ENCODE measurements around the gene FBXO10. TPM values are rescaled to one million over a fixed set of nuclear protein-coding genes. Genes with fewer than 3 reads are reported as not detected.

FBXO10 gene
- total and polyA plus RNA-seq, 8 donors = 8.0 to 12.0 (median 9.9) TPM

GRCh38 chr9:37582548-37583157 is 6.5 kb upstream of the FBXO10 start:
- H3K36me3 ChIP-seq = peaks cover 0 to 56% of the 10 kb centered on the region in 2 donors
- ATAC-seq (peak; percentile 85), DNase-seq (peak in 2 of 4 donors; percentile 11 to 36)
- H3K27ac ChIP-seq = no peak overlapping the region
- no peaks in the 10 kb centered on the region for H3K9me3 ChIP-seq
- intact Hi-C loops (cut with DNase I) = no loop called here
- TF ChIP-seq, protein P1, sequence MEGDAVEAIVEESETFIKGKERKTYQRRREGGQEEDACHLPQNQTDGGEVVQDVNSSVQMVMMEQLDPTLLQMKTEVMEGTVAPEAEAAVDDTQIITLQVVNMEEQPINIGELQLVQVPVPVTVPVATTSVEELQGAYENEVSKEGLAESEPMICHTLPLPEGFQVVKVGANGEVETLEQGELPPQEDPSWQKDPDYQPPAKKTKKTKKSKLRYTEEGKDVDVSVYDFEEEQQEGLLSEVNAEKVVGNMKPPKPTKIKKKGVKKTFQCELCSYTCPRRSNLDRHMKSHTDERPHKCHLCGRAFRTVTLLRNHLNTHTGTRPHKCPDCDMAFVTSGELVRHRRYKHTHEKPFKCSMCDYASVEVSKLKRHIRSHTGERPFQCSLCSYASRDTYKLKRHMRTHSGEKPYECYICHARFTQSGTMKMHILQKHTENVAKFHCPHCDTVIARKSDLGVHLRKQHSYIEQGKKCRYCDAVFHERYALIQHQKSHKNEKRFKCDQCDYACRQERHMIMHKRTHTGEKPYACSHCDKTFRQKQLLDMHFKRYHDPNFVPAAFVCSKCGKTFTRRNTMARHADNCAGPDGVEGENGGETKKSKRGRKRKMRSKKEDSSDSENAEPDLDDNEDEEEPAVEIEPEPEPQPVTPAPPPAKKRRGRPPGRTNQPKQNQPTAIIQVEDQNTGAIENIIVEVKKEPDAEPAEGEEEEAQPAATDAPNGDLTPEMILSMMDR (IDR thresholded peaks at IDR 0.05) = peak; percentile 57 to 61
- no peak overlapping the region for H3K4me3 ChIP-seq
- H3K27me3 ChIP-seq = no peaks in the 10 kb centered on the region
- H3K4me1 ChIP-seq = no peaks in the 10 kb centered on the region

- Histone ChIP-seq H3K27ac (peak overlapping the region; percentile 69 to 72), H3K4me3 (peak overlapping the region; percentile 73 to 91), H3K9me3 (no peaks in the 10 kb centered on the region), H3K36me3 (no peaks in the 10 kb centered on the region), H3K4me1 (peaks cover 0 to 28% of the 10 kb centered on the region in 2 donors), H3K27me3 (peaks cover 0 to 10% of the 10 kb centered on the region in 2 donors)
- DNase-seq (no peak), ATAC-seq (peak; percentile 28)
- intact Hi-C loops (cut with DNase I) = no loop called here
- TF ChIP-seq, protein P1 (IDR thresholded peaks at IDR 0.05) = no peak
Measured at GRCh38 chr9:37575511-37575914, 667 bp downstream of the FBXO10 start.

- TF ChIP-seq, protein P1 (IDR thresholded peaks at IDR 0.05) = no peak
- Histone ChIP-seq H3K27ac (no peak overlapping the region), H3K4me3 (peak overlapping the region in 1 of 2 donors; percentile 91), H3K9me3 (no peaks in the 10 kb centered on the region), H3K4me1 (peaks cover 0 to 28% of the 10 kb centered on the region in 2 donors), H3K27me3 (peaks cover 0 to 10% of the 10 kb centered on the region in 2 donors), H3K36me3 (no peaks in the 10 kb centered on the region)
- intact Hi-C loops (cut with DNase I) = no loop called here
- DNase-seq (no peak), ATAC-seq (no peak)
Measured at GRCh38 chr9:37575001-37575400, 1.2 kb downstream of the FBXO10 start.

DNA sequence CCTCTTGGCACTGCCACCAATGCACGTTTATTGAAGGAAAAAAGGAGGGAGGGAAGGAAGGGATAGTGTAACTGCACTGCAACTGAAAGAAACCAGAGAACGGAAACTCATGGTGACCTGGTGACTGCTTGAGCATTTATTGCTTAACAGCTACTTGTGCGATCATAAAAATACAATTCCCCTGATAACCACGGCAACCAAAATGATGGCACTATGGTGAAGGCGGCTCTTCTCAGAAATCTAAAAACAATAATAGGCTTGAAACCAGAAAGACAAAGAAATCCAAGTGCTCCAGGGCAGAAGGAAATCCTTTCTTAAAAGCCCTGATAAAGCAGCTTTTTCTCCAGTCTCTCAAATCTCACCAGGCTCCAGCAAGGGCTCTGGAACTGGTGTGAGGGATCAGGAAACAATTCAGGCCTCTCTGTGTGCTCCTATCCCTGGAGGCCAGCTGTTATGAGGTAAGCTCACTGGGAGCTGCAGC is 1.9 kb downstream of the FBXO10 start:
- intact Hi-C loops (cut with DNase I) = no loop called here
- Histone ChIP-seq H3K4me3 (no peak overlapping the region), H3K4me1 (peaks cover 0 to 28% of the 10 kb centered on the region in 2 donors), H3K27me3 (peaks cover 0 to 10% of the 10 kb centered on the region in 2 donors), H3K27ac (no peak overlapping the region), H3K36me3 (no peaks in the 10 kb centered on the region), H3K9me3 (no peaks in the 10 kb centered on the region)
- peak in 1 of 4 donors; percentile 26 for DNase-seq
- ATAC-seq = no peak
- TF ChIP-seq, protein P1 (IDR thresholded peaks at IDR 0.05) = no peak

DNA sequence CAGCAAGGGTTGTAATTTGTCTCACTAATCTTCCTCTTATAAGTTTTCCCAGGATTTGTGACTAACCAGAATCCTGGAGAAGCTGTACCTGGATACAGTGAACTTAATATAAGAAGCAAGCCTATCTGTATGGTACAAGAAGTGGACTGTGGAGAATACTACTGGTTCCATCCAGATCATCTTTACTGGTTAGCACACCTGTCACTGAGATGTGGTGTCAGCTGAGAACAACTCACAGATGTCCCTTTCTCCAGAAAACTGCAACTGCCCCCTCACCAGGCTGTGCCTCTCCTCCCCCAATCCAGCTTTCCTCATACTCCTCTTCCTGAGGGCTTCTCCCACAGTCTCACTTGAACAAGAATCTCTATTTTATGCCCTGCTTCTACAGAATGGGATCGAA is 4.9 kb downstream of the FBXO10 start:
- Histone ChIP-seq H3K4me1 (peaks cover 0 to 21% of the 10 kb centered on the region in 2 donors), H3K36me3 (no peaks in the 10 kb centered on the region), H3K4me3 (no peak overlapping the region), H3K9me3 (no peaks in the 10 kb centered on the region), H3K27ac (no peak overlapping the region), H3K27me3 (peaks cover 0 to 9% of the 10 kb centered on the region in 2 donors)
- intact Hi-C loops (cut with DNase I) = no loop called here
- TF ChIP-seq, protein P1 (IDR thresholded peaks at IDR 0.05) = no peak
- ATAC-seq = no peak
- no peak for DNase-seq

Measured in left lung (tissue), 10 donors.